K562 (cell line): ENCODE measurements around the gene CD68. TPM values are rescaled to one million over a fixed set of nuclear protein-coding genes. Genes with fewer than 3 reads are reported as not detected.

ENCODE experiments used
- BACH1 ChIP-seq: fragments of 200-800 bp; sonication (Bioruptor generic); IDR thresholded peaks from 2 replicates; pipeline ENCODE4 v1.6.1; 2016; ENCODE audit warnings: missing genetic modification characterization, missing compliant biosample characterization
- DMBX1 ChIP-seq: fragments of 250-450 bp; sonication (Bioruptor Pico); IDR thresholded peaks from 2 replicates; pipeline ENCODE4 v1.8.0; 2022; ENCODE audit warnings: inconsistent platforms, mild to moderate bottlenecking, moderate library complexity, borderline replicate concordance
- HDAC1 ChIP-seq, 2 experiments: fragments of 450-650 bp; IDR thresholded peaks; 2 replicates each; pipeline ENCODE4 v1.6.1; 2016 to 2017; ENCODE audit warnings: inconsistent platforms in 1 of 2, mild to moderate bottlenecking in 1 of 2, moderate library complexity in 1 of 2
- JUNB ChIP-seq: fragments of 450-650 bp; formaldehyde crosslinking; conservative IDR thresholded peaks from 2 replicates; pipeline ENCODE4 v1.4.0; 2020; ENCODE audit warnings: mild to moderate bottlenecking
- MGA ChIP-seq: fragments of 450-650 bp; IDR thresholded peaks from 2 replicates; pipeline ENCODE4 v1.6.1; 2016; ENCODE audit warnings: mild to moderate bottlenecking, moderate library complexity
- NFE2 ChIP-seq: IDR thresholded peaks from 2 replicates; pipeline ENCODE4 v1.6.1; 2014; ENCODE audit warnings: antibody characterized with exemption, low read depth
- PHF8 ChIP-seq: fragments of 200-600 bp; sonication (generic); IDR thresholded peaks from 2 replicates; pipeline ENCODE4 v1.6.1; 2012; ENCODE audit warnings: mixed run types, mild to moderate bottlenecking, inconsistent platforms, low read length, moderate library complexity, borderline replicate concordance
- RBM34 ChIP-seq: fragments of 200-400 bp; formaldehyde crosslinking; IDR thresholded peaks from 2 replicates; pipeline ENCODE4 v1.6.1; 2018; ENCODE audit warnings: low read length, borderline replicate concordance; ENCODE audit not compliant: insufficient read depth
- SMARCB1 ChIP-seq: IDR thresholded peaks from 2 replicates; pipeline ENCODE4 v1.6.1; 2011; ENCODE audit warnings: improper control_type of control experiment, low read depth; ENCODE audit not compliant: insufficient read length
- SPI1 ChIP-seq: IDR thresholded peaks from 2 replicates; pipeline ENCODE4 v1.6.1; 2011; ENCODE audit warnings: low read depth, low read length, control low read depth, borderline replicate concordance
- ZKSCAN8 ChIP-seq: fragments of 200-800 bp; sonication (Bioruptor generic); IDR thresholded peaks from 2 replicates; pipeline ENCODE4 v1.6.1; 2016; ENCODE audit warnings: missing genetic modification characterization, missing compliant biosample characterization
- ZNF184 ChIP-seq: sonication (generic); formaldehyde crosslinking; IDR thresholded peaks from 2 replicates; pipeline ENCODE4 v1.5.0; 2020; ENCODE audit warnings: missing genetic modification reagents
- ZNF23 ChIP-seq: fragments of 250-450 bp; sonication (Bioruptor Pico); IDR thresholded peaks from 2 replicates; pipeline ENCODE4 v1.4.0; 2020; ENCODE audit warnings: mild to moderate bottlenecking
- polyA plus RNA-seq, 8 experiments: library from polyadenylated mRNA; depleted of rRNA in 4 of 8; stranded (reverse) in 5 of 8; unstranded in 3 of 8; fragments of >200 nt; fragmentation: Nextera tagmentation in 2 of 8; fragmentation: Illumina TruSeq in 1 of 8; extraction: Ambion mirVana in 2 of 8; extraction: Trizol in 1 of 8; gene quantifications; 2 replicates each; pipeline versions ENCODE4 v1.2.1 to v1.2.3, GENCODE V29; 2011 to 2014; ENCODE audit warnings: inconsistent platforms in 1 of 8, missing spikeins in 1 of 8
- total RNA-seq, 7 experiments: library from RNA; depleted of rRNA in 6 of 7; stranded (reverse); fragments of >200 nt in 6 of 7; fragmentation: Illumina TruSeq in 2 of 7; extraction: Trizol in 2 of 7; gene quantifications; 2 replicates each; pipeline versions ENCODE4 v1.2.1 to v1.2.3, GENCODE V29; 2011 to 2021; ENCODE audit warnings: low replicate concordance in 1 of 7
- TF ChIP-seq, protein P1 (sequence below): IDR thresholded peaks from 2 replicates; pipeline ENCODE4 v1.6.1; 2016; ENCODE audit warnings: missing genetic modification characterization, missing compliant biosample characterization

CD68 gene
- total and polyA plus RNA-seq, 9 of the 15 experiments (the other 6 are each of a cell fraction or from before 2014, with no cell fraction given): 28.2 to 89.8 (median 37.7) TPM

DNA sequence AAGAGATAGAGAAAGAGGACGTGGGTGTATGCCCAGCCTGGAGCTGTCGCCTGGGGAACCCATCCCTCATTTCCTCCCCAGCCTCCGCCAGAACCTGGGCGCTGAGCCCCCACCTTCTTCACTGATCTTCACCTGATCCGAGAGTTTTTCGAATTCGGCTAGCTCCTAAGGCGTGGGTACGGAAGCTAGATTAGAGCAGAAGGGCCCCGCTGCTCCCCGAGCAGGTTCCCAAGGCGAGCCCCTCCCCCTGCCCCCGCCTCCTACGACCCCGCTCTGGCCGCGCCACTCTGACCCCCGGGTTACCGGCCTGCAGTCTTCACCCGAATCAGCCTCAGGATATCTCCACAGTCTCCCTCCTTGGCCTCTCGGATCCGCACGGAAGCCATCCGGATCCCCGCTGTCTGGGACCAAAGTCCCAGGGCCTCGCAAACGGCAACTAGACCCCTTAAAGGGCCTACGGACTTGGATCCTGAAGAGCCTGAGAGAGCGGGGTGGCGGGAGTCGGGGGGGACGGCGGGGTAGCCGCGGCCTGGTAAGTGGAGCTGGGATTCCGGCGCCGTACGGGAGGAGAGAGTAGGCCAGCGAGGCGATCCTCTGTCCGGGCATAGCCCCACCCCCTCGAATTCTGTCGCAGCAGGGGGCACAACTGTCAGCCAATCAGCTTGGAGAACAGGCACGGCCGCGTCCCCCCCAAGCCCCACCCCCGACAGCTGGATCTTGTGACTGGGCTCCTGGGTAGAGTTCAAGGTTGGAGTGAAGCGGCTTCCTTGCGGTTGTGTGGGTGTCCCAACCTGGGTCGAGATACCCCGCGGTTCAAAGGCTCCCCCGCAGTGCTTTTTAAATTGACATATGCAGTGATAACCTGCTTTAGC lies 48.0 kb downstream of the CD68 start, which contains the start of gene SAT2 (continued):
- no peak for TF ChIP-seq MGA
- TF ChIP-seq SPI1: no peak
- TF ChIP-seq RBM34: no peak
- TF ChIP-seq JUNB (CRISPR knock-in tag): no peak
- TF ChIP-seq NFE2: no peak
- TF ChIP-seq ZNF184: no peak
- TF ChIP-seq BACH1 (tag): no peak
- TF ChIP-seq HDAC1 (IDR thresholded peaks at IDR 0.05): 0 out of 4 replicates have a peak, but pooled peaks of 1 of the 2 experiments have one; percentile 41
- peak; percentile 52; the same call in 1 of the 2 replicates for TF ChIP-seq PHF8
- no peak for TF ChIP-seq SMARCB1
- TF ChIP-seq, protein P1, sequence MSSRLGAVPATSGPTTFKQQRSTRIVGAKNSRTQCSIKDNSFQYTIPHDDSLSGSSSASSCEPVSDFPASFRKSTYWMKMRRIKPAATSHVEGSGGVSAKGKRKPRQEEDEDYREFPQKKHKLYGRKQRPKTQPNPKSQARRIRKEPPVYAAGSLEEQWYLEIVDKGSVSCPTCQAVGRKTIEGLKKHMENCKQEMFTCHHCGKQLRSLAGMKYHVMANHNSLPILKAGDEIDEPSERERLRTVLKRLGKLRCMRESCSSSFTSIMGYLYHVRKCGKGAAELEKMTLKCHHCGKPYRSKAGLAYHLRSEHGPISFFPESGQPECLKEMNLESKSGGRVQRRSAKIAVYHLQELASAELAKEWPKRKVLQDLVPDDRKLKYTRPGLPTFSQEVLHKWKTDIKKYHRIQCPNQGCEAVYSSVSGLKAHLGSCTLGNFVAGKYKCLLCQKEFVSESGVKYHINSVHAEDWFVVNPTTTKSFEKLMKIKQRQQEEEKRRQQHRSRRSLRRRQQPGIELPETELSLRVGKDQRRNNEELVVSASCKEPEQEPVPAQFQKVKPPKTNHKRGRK (tag): no peak
- no peak for TF ChIP-seq ZNF23
- TF ChIP-seq DMBX1 (CRISPR knock-in tag): no peak
- TF ChIP-seq ZKSCAN8 (CRISPR knock-in tag): no peak
